HCT116 (cell line): ENCODE results near the gene RIF1. TPM values are rescaled to one million over a fixed set of nuclear protein-coding genes. Genes with fewer than 3 reads are reported as not detected.

ENCODE experiments used
- ATAC-seq: fragments of 200-7000 bp; cut with Tn5 transposase; 2 replicates; pipeline ENCODE4 v1.9.1; 2020; ENCODE audit warnings: mild to moderate bottlenecking, moderate library complexity
- BruUV-seq: library from RNA; stranded (reverse); fragments of 400-500 nt; replicated peaks from 2 replicates; lab custom pipeline; 2021; lab: Mats Ljungman, UMichigan
- CTCF ChIA-PET: fragments of 300-600 bp; sonication (Branson Sonifier 250); formaldehyde crosslinking; loops from one replicate; lab custom pipeline; 2021; ENCODE audit warnings: antibody characterized with exemption; lab: Charles Lee
- POLR2A ChIA-PET: fragments of 300-600, 350-600 bp; sonication (Branson Sonifier 250); formaldehyde crosslinking; loops from one replicate; lab custom pipeline; 2021; ENCODE audit warnings: antibody characterized with exemption; lab: Charles Lee
- RAD21 ChIA-PET, 2 experiments: fragments of 300-600 bp; sonication (Branson Sonifier 250); formaldehyde crosslinking; loops; one replicate each; lab custom pipeline; 2023; ENCODE audit warnings: low total read pairs in 2 of 2; ENCODE audit not compliant: uncharacterized antibody in 2 of 2, unreplicated experiment in 2 of 2, low non-redundant PET in 1 of 2; lab: Charles Lee
- DNase-seq: peaks from one replicate; pipeline ENCODE4 v3.0.0-alpha.2; 2010; ENCODE audit warnings: low read depth, low spot score
- H2AFZ ChIP-seq: fragments of 200-600 bp; shearing (Covaris generic), sonication (generic); 2 replicates; pipeline ENCODE4 v1.6.1; 2017; ENCODE audit warnings: low read depth, mixed run types, mixed read lengths, antibody characterized with exemption, low read length; ENCODE audit not compliant: poor library complexity, severe bottlenecking
- H3K27ac ChIP-seq: 2 replicates; pipeline ENCODE4 v1.5.1; 2012; ENCODE audit warnings: low read depth, low read length
- H3K27me3 ChIP-seq: fragments of 200-600 bp; sonication (generic); 2 replicates; pipeline ENCODE4 v1.6.1; 2016; ENCODE audit warnings: mixed run types, low read length, mixed read lengths; ENCODE audit not compliant: insufficient read depth
- H3K36me3 ChIP-seq, 2 experiments: fragments of 200-500 bp in 1 of 2; fragments of 200-600 bp in 1 of 2; sonication (Bioruptor generic) in 1 of 2; sonication (generic) in 1 of 2; 2 replicates each; pipeline versions ENCODE4 v1.5.1 to v1.6.1; 2014 to 2016; ENCODE audit warnings: low read length in 2 of 2, inconsistent platforms in 1 of 2, mixed read lengths in 1 of 2, mixed run types in 1 of 2; ENCODE audit not compliant: insufficient read depth in 2 of 2, control insufficient read depth in 1 of 2
- H3K4me1 ChIP-seq, 2 experiments: fragments of 200-600 bp in 1 of 2; sonication (generic) in 1 of 2; 2 replicates each; pipeline versions ENCODE4 v1.5.1 to v1.6.1; 2012 to 2017; ENCODE audit warnings: low read length in 2 of 2, inconsistent platforms in 1 of 2, mild to moderate bottlenecking in 1 of 2, mixed read lengths in 1 of 2, mixed run types in 1 of 2, moderate library complexity in 1 of 2; ENCODE audit not compliant: insufficient read depth in 2 of 2, control insufficient read depth in 1 of 2
- H3K4me2 ChIP-seq: fragments of 200-600 bp; sonication (generic); 2 replicates; pipeline ENCODE4 v1.6.1; 2017; ENCODE audit warnings: mixed run types, low read length, mixed read lengths
- H3K4me3 ChIP-seq, 2 experiments: fragments of 200-600 bp in 1 of 2; sonication (generic) in 1 of 2; replicated peaks in 1 of 2; 2 replicates each; pipeline ENCODE4 v1.5.1; 2011 to 2016; ENCODE audit warnings: low read length in 2 of 2, control low read depth in 1 of 2, low read depth in 1 of 2, mild to moderate bottlenecking in 1 of 2, mixed read lengths in 1 of 2, mixed run types in 1 of 2
- H3K79me2 ChIP-seq: fragments of 200-600 bp; sonication (generic); 2 replicates; pipeline ENCODE4 v1.6.1; 2017; ENCODE audit warnings: mild to moderate bottlenecking, mixed run types, low read length, moderate library complexity, mixed read lengths; ENCODE audit not compliant: insufficient read depth
- H3K9ac ChIP-seq: fragments of 200-600 bp; sonication (generic); 2 replicates; pipeline ENCODE4 v1.6.1; 2016; ENCODE audit warnings: low read length, mixed read lengths
- H3K9me2 ChIP-seq: fragments of 200-600 bp; sonication (generic), shearing (Covaris generic); 2 replicates; pipeline ENCODE4 v1.6.1; 2017; ENCODE audit warnings: mixed run types, mild to moderate bottlenecking, moderate library complexity; ENCODE audit not compliant: insufficient read depth
- H3K9me3 ChIP-seq, 2 experiments: fragments of 200-500 bp in 1 of 2; fragments of 200-600 bp in 1 of 2; sonication (Bioruptor generic) in 1 of 2; sonication (generic) in 1 of 2; 2 replicates each; pipeline ENCODE4 v1.6.1; 2014 to 2017; ENCODE audit warnings: low read length in 2 of 2, mixed read lengths in 2 of 2, inconsistent platforms in 1 of 2, low read depth in 1 of 2, mild to moderate bottlenecking in 1 of 2, mixed run types in 1 of 2, moderate library complexity in 1 of 2; ENCODE audit not compliant: control insufficient read depth in 1 of 2, insufficient read depth in 1 of 2
- H4K20me1 ChIP-seq: fragments of 200-600 bp; sonication (generic), shearing (Covaris generic); 2 replicates; pipeline ENCODE4 v1.6.1; 2017; ENCODE audit warnings: mixed run types, mild to moderate bottlenecking, moderate library complexity; ENCODE audit not compliant: insufficient read depth
- ATF3 ChIP-seq: IDR thresholded peaks from 2 replicates; pipeline ENCODE4 v1.6.1; 2012
- CEBPB ChIP-seq: IDR thresholded peaks from 2 replicates; pipeline ENCODE4 v1.6.1; 2012; ENCODE audit warnings: low read depth
- CTCF ChIP-seq, 3 experiments: fragments of 200-600 bp in 1 of 3; sonication (generic) in 1 of 3; IDR thresholded peaks in 2 of 3; conservative IDR thresholded peaks in 1 of 3; 2 replicates each; pipeline ENCODE4 v1.5.1; 2012 to 2017; ENCODE audit warnings: low read depth in 2 of 3, low read length in 2 of 3, antibody characterized with exemption in 1 of 3, borderline replicate concordance in 1 of 3, control low read depth in 1 of 3, mild to moderate bottlenecking in 1 of 3, mixed read lengths in 1 of 3, mixed run types in 1 of 3, moderate library complexity in 1 of 3; ENCODE audit not compliant: insufficient read depth in 1 of 3
- EGR1 ChIP-seq: IDR thresholded peaks from 2 replicates; pipeline ENCODE4 v1.6.1; 2012; ENCODE audit warnings: low read depth
- ELF1 ChIP-seq: IDR thresholded peaks from 2 replicates; pipeline ENCODE4 v1.6.1; 2012; ENCODE audit warnings: low read depth, borderline replicate concordance
- EZH2 ChIP-seq: fragments of 200-600 bp; sonication (generic); IDR thresholded peaks from 2 replicates; pipeline ENCODE4 v1.6.1; 2017; ENCODE audit warnings: antibody characterized with exemption, mixed run types
- EZH2phosphoT487 ChIP-seq: fragments of 200-600 bp; IDR thresholded peaks from 2 replicates; pipeline ENCODE4 v1.6.1; 2018; ENCODE audit warnings: antibody characterized with exemption, borderline replicate concordance
- FOSL1 ChIP-seq: IDR thresholded peaks from 2 replicates; pipeline ENCODE4 v1.6.1; 2012; ENCODE audit warnings: low read depth
- MAX ChIP-seq: IDR thresholded peaks from 2 replicates; pipeline ENCODE4 v1.6.1; 2012
- POLR2A ChIP-seq: IDR thresholded peaks from 2 replicates; pipeline ENCODE4 v1.7.0; 2011; ENCODE audit warnings: borderline replicate concordance; ENCODE audit not compliant: insufficient read depth, insufficient read length; ENCODE audit errors: extremely low read depth
- POLR2AphosphoS5 ChIP-seq: IDR thresholded peaks from 2 replicates; pipeline ENCODE4 v1.6.1; 2011; ENCODE audit warnings: mild to moderate bottlenecking, low read depth, low read length, moderate library complexity
- RAD21 ChIP-seq: IDR thresholded peaks from 2 replicates; pipeline ENCODE4 v1.6.1; 2012; ENCODE audit warnings: low read depth, mild to moderate bottlenecking
- REST ChIP-seq: IDR thresholded peaks from 2 replicates; pipeline ENCODE4 v1.6.1; 2012; ENCODE audit warnings: low read depth
- SP1 ChIP-seq: IDR thresholded peaks from 2 replicates; pipeline ENCODE4 v1.6.1; 2012; ENCODE audit warnings: low read depth
- SRF ChIP-seq: IDR thresholded peaks from 2 replicates; pipeline ENCODE4 v1.6.1; 2012; ENCODE audit warnings: low read depth
- ZBTB33 ChIP-seq: IDR thresholded peaks from 2 replicates; pipeline ENCODE4 v1.6.1; 2011; ENCODE audit warnings: mild to moderate bottlenecking, low read length, moderate library complexity; ENCODE audit not compliant: insufficient replicate concordance; ENCODE audit errors: extremely low read depth
- ZFX ChIP-seq: fragments of 450-650 bp; IDR thresholded peaks from 2 replicates; pipeline ENCODE4 v1.6.1; 2017
- ZNF274 ChIP-seq: fragments of 200-500 bp; sonication (Bioruptor generic); IDR thresholded peaks from 2 replicates; pipeline ENCODE4 v1.6.1; 2014; ENCODE audit warnings: mild to moderate bottlenecking, low read depth, low read length, inconsistent platforms
- intact Hi-C: fragments of 100-400 bp; cut with micrococcal nuclease; formaldehyde crosslinking; loops from 2 replicates; pipeline ENCODE4 v1.10.0; 2022
- total RNA-seq: library from RNA; stranded (reverse); gene quantifications from one replicate; pipeline ENCODE4 v1.2.1, GENCODE V29; 2021; ENCODE audit not compliant: unreplicated experiment

Gene RIF1
- total RNA-seq, 1 experiment from 2014 or later: 48.0 TPM

GRCh38 chr2:151380580-151381235 is 29.0 kb upstream of the RIF1 start:
- no TSS peak for BruUV-seq

More at GRCh38 chr2:151380580-151381235, 29.0 kb upstream of the RIF1 start:
- Histone ChIP-seq H2AFZ (no peak overlapping the region), H3K27me3 (no peaks in the 10 kb centered on the region), H3K9me2 (no peaks in the 10 kb centered on the region), H3K4me2 (no peak overlapping the region), H3K79me2 (no peaks in the 10 kb centered on the region), H3K9me3 (no peaks in the 10 kb centered on the region), H3K4me3 (no peak overlapping the region), H3K27ac (no peak overlapping the region), H3K4me1 (no peaks in the 10 kb centered on the region), H4K20me1 (no peaks in the 10 kb centered on the region), H3K9ac (no peak overlapping the region), H3K36me3 (no peaks in the 10 kb centered on the region)
- CTCF ChIA-PET: no interaction called here
- POLR2A ChIA-PET: no interaction called here
- no peak for DNase-seq
- intact Hi-C loops: no loop called here
- TF ChIP-seq SRF (no peak), POLR2A (no peak), ZNF274 (no peak), ELF1 (no peak), CTCF (IDR thresholded peaks at IDR 0.05 in 2 of 3, conservative IDR thresholded peaks at IDR 0.05 in 1 of 3; ENCODE audit: borderline replicate concordance in 1 of 3, insufficient read depth in 1 of 3, low read depth in 2 of 3, low read length in 2 of 3) (no peak), EZH2phosphoT487 (no peak), SP1 (no peak), CEBPB (no peak), ATF3 (no peak), MAX (no peak), POLR2AphosphoS5 (no peak), RAD21 (no peak), ZBTB33 (no peak), REST (no peak), EGR1 (no peak), FOSL1 (no peak), EZH2 (no peak), ZFX (no peak)
- ATAC-seq: no peak
- RAD21 ChIA-PET: no interaction called here
